ENCODE results near the gene FHOD3.
A peak's percentile ranks its signal among the peaks of the same experiment; 100 is the strongest.
"Not testable (repeated sequence)": the region's sequence is repeated elsewhere in the genome, so short reads cannot be mapped to it uniquely, and the experiment has no call there.

Gene FHOD3

GRCh38 chr18:36530676-36531405 lies 233.3 kb downstream of the FHOD3 start:
- peak; percentile 56 for DNase-seq

GRCh38 chr18:36531636-36532035 lies 234.1 kb downstream of the FHOD3 start:
- no peak for DNase-seq

GRCh38 chr18:36532394-36532793 lies 234.9 kb downstream of the FHOD3 start:
- no peak for DNase-seq

GRCh38 chr18:36532815-36533214 lies 235.3 kb downstream of the FHOD3 start:
- no peak for DNase-seq

- DNase-seq, result no peak
Observed at GRCh38 chr18:36533446-36534153, 236.1 kb downstream of the FHOD3 start.

- DNase-seq, result peak; percentile 16
Observed at GRCh38 chr18:36534154-36534688, 236.7 kb downstream of the FHOD3 start.

GRCh38 chr18:36535202-36535935 lies 237.9 kb downstream of the FHOD3 start:
- no peak for DNase-seq

GRCh38 chr18:36536426-36536825 lies 238.9 kb downstream of the FHOD3 start:
- DNase-seq, result peak; percentile 83

- no peak for DNase-seq
Observed at GRCh38 chr18:36537289-36537688, 239.8 kb downstream of the FHOD3 start.

GRCh38 chr18:36539674-36540231 lies 242.2 kb downstream of the FHOD3 start:
- no peak for DNase-seq

- no peak for DNase-seq
Observed at GRCh38 chr18:36543030-36543429, 245.5 kb downstream of the FHOD3 start.

GRCh38 chr18:36543991-36544725 lies 246.6 kb downstream of the FHOD3 start:
- peak; percentile 82 for DNase-seq

GRCh38 chr18:36545821-36546427 lies 248.4 kb downstream of the FHOD3 start:
- no peak for DNase-seq

- no peak for DNase-seq
Observed at GRCh38 chr18:36546876-36547275, 249.4 kb downstream of the FHOD3 start.

GRCh38 chr18:36547544-36547943 lies 250.0 kb downstream of the FHOD3 start:
- no peak for DNase-seq

GRCh38 chr18:36551274-36551673 lies 253.8 kb downstream of the FHOD3 start:
- not testable (repeated sequence) for DNase-seq

- DNase-seq, result no peak
Observed at GRCh38 chr18:36558234-36558633, 260.7 kb downstream of the FHOD3 start.

- no peak for DNase-seq
Observed at GRCh38 chr18:36559149-36559857, 261.8 kb downstream of the FHOD3 start.

GRCh38 chr18:36560187-36560586 lies 262.7 kb downstream of the FHOD3 start:
- DNase-seq, result no peak

GRCh38 chr18:36561046-36561445 lies 263.5 kb downstream of the FHOD3 start:
- no peak for DNase-seq

GRCh38 chr18:36564841-36565240 lies 267.3 kb downstream of the FHOD3 start:
- no peak for DNase-seq

Data from NCI-H2171 (cell line).